Mesangial cell (primary cell): ENCODE results near the gene NISCH. TPM values are rescaled to one million over a fixed set of nuclear protein-coding genes. Genes with fewer than 3 reads are reported as not detected.

Experiments
- total RNA-seq: library from RNA; depleted of rRNA; stranded (reverse); fragments of >200 nt; gene quantifications from 2 replicates; pipeline ENCODE4 v1.2.3, GENCODE V29; 2015

NISCH gene
- total RNA-seq: 30.3 and 79.9 TPM in 2 replicates

DNA sequence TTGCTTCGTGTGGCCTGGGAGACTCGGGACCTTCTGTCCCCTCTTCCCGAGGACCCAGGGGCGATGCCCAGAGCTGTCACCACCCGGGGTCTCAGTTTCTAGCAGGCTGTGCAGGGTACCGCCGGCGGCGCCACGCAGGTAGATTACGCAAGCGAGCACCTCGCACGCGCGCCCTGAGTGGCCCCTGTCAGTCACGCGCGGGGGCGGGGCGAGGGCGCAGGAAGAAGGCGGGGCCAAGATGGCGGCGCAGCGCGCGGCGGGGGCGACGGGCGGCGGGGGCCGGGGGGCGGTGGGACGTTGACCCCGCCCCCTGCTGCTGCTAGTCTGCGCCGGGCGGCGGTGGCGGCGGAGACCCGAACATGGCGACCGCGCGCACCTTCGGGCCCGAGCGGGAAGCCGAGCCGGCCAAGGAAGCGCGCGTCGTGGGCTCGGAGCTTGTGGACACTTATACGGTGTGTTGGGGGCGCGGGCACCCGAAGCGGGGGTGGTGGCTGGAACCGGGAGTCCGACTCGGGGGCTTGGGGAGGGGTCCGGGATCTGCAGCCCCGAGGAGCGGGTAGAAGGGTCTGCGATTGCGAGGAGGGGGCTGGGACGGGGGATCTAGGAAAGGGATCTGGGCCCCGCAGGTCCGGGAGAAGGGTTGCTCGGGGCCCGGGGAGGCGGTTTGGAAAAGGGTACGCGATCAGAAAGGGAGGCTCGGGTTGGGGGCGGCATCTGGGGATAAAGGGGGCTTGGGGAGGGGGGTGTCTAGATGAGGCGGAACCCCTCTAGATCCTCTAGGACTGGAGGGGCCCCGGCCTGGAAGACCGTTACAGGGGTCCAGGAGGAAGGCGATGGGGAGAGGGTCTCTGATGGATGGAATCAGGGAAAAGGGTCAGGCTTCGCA, at the start of gene NISCH:
NISCH (plus strand) TSS at position 322 of the 886 bp plus-strand sequence; CDS start at position 360, 38 bp downstream.

DNA sequence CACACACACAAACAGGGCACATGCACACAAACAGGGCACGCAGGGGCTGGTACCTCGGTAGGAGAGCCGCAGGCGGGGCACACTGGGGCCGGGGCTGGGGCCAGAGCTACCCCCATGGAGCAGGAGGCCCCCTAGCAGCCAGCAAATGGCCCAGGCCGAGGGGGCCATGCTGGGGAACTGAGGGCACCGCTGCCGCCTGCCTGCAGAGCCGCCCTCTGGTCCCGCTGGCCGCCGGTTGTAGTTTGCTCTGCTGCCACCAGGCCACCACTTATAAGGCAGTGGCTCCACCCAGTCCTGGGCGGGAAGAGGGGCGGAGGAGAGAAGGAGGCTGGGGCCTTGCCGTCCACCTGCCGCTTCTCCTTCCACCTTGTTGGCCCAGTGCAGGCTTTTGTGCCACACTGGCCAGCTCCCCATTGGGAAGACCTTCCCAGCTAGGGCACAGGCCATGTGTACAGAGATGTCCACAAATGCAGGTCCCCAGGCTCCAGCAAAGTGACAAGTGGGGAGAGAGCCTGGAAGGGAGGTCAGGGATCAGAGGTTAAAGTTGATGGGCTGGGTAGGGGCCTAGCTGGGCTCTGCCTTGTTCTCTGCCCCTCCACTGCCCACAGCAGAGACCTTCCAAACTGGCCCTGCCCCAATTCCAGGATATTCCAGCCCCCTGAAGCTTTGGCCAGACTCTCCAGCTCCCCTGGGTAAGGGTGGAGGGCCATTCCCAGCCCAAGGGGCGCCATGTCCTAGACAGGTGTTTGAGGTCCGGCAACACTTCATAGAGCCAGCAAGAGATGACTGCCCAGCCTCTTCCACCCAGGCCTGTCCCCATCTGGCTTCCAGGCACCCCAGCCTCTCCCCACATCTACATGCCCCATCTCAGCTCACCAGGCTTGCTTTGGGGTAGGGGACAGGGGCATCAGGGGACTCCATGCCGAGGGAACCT, 10.3 kb upstream of the NISCH start, which contains the start of gene SEMA3G:
SEMA3G (minus strand) TSS at position 244 of the 934 bp plus-strand sequence; CDS start at position 168, 76 bp downstream.

DNA sequence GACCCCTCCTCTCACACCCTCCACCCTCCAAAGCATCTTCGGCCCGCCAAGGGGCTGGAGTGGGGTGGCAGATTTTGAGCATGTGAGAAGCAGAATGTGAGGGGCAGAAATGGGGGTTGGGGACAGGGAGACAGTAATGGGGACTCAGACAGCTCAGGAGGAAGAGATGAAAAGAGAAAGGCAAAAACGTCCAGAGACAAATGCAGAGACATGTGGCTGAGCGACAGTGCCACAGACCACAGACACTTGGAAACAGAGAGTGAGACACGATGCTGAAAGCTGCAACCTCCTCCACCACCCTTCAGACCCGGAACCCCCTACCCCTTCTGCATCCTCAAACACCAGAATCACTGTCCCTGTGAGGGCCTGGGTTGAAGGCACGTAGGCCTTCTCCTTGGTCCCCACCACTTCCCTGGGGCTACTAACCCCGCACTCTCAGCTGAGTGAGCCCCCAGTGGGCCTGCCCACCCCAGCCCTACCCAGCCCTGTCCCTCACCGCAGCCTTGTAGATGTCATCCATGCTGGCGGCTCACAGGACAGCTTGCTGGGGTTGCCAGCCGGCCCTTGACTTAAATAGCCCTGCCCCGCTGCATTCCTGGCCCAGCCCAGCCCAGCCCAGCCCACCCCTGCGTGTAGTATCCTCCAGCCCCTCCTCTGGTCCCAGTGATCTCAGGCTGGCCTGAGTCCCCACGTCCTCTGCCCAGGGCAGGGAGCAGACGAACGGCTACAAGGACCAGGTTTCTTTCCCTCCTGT, 1.7 kb upstream of the NISCH start, which contains the start of gene TNNC1:
TNNC1 (minus strand) TSS at position 546 of the 754 bp plus-strand sequence; CDS start at position 520, 26 bp downstream.

DNA sequence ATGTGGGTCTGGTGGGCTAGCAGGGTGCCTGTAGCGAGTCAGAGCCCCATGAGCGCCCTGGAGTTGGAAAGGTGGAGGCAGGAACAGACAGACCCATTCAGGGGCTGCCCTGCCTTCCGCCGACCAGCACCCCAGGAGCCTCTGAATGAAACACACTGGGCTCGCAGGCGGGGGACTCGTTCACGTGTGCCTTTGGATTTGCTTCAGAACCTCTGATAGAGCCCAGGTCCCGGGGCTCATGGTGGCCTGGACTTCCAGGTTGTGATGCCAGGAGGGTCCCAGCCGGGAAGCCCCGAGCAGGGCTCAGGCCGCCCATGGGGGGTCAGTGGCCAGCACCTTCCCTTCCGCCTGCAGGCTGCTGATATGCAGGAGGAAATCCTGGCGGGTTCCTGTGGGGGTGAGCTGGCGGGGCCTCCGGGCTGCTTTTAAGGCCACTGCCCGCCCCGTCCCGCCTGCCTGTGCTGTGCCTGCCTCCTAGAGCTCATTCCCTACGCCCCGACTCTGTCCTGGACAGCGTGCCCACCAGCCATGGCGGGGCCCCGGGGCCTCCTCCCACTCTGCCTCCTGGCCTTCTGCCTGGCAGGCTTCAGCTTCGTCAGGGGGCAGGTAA, 39.6 kb downstream of the NISCH start, which contains the start of gene STAB1:
STAB1 (plus strand) TSS at position 453 of the 610 bp plus-strand sequence; CDS start at position 529, 76 bp downstream.

DNA sequence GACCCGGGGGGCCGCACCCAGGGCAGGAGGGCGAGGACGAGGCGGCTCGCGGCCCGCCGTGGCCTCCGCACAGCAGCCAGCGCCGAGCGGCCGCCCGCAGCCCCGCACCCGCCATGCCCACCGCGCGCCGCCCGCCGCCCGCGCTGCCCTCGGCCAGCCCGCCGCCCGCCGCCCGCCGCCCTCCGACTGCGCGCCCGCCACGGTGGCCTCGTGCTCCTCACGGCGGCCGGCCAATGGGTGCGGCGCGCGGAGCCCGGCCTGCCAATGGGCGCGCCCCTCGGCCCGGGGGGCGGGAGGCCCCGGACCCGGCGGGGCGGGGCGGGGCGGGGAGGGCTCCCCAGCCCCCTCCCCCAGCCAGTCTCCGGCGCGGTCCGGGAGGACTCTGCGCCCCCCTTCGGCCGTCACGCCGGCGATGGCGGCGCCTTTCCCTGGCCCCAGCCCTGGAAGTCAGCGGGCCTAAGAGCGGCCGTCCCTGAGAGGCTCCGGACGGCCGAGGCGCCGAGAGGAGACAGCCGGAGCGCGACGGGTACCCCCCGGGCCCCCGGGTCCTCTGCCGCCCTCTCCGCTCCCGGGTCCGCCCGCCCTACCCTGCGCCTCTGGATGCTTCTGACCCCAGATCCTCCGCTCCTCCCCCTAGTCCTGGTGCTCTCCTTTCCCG, 78.3 kb downstream of the NISCH start, which contains the start of gene NT5DC2:
NT5DC2 (minus strand) TSS at position 235 of the 658 bp plus-strand sequence; CDS start at position 115, 120 bp downstream.

DNA sequence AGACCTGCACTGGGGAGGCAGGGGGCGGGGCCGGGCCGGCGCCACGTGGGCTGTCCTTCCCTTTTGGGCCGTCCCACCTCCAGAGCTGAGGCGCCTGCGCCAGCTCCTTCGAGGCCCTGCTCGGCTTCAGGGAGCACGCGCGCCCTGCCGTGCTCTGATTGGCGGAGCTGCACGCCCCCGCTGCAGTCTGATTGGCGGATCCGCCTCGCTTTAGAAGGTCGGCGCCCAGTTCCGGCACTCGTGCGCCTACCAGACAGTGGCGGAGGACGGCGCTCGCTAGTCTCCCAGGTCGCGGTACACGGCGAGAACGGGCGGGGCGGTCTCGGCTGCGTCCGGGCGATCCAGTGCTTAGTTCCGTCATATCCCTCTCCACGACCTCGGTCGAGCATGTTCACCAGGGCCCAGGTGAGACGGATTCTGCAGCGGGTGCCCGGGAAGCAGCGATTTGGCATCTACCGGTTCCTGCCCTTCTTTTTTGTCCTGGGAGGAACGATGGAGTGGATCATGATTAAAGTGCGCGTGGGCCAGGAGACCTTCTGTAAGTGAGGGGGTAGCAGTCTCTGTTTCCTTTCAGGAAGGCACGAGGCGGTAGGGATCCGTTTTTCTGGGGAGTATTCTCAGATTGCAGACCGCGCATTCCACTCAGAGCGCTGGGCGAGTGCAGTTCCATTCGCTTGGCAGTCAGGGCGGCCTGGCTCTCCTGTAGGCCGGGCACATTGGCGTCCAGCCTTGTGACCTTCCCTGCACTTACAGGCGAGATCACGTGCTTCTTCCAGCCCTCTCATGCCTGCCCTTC, 81.2 kb downstream of the NISCH start, which contains the start of gene UQCC5:
UQCC5 (plus strand) TSS at position 237 of the 796 bp plus-strand sequence; CDS start at position 388, 151 bp downstream.

Other genes with a start within 250 kb of the NISCH start
- not detected in 2 replicates for gene TLR9, start 230.0 kb upstream of the NISCH start, total RNA-seq
- gene TWF2, start 216.4 kb upstream of the NISCH start, total RNA-seq: 141 and 180 TPM in 2 replicates
- 9.5 and 19.3 TPM in 2 replicates for gene PPM1M, start 209.8 kb upstream of the NISCH start, total RNA-seq
- gene WDR82, start 177.0 kb upstream of the NISCH start, total RNA-seq: 44.3 and 47.2 TPM in 2 replicates
- gene GLYCTK, start 167.8 kb upstream of the NISCH start, total RNA-seq: 10.6 and 14.8 TPM in 2 replicates
- gene DNAH1, start 139.3 kb upstream of the NISCH start, total RNA-seq: 0.16 and 2.0 TPM in 2 replicates
- 91.4 and 99.9 TPM in 2 replicates for gene BAP1, start 45.6 kb upstream of the NISCH start, total RNA-seq
- gene PHF7, start 44.9 kb upstream of the NISCH start, total RNA-seq: 3.2 and 3.9 TPM in 2 replicates
- 0.25 TPM in 1 of 2 replicates, not detected in the other for gene SEMA3G, start 10.5 kb upstream of the NISCH start, total RNA-seq
- gene TNNC1, start 1.6 kb upstream of the NISCH start, total RNA-seq: 0.49 and 3.0 TPM in 2 replicates
- gene STAB1, start 39.7 kb downstream of the NISCH start, total RNA-seq: 0.13 and 0.33 TPM in 2 replicates
- gene NT5DC2, start 78.3 kb downstream of the NISCH start, total RNA-seq: 162 and 351 TPM in 2 replicates
- 1.3 and 2.0 TPM in 2 replicates for gene UQCC5, start 81.0 kb downstream of the NISCH start, total RNA-seq
- 40.6 and 64.9 TPM in 2 replicates for gene PBRM1, start 230.3 kb downstream of the NISCH start, total RNA-seq
- gene GNL3, start 230.4 kb downstream of the NISCH start, total RNA-seq: 31.2 and 48.9 TPM in 2 replicates